IMR-90 (cell line): ENCODE measurements around the gene GUCA1C. TPM values are rescaled to one million over a fixed set of nuclear protein-coding genes. Genes with fewer than 3 reads are reported as not detected.

ENCODE experiments used
- ATAC-seq: fragments of 200-7000 bp; cut with Tn5 transposase; 2 replicates; pipeline ENCODE4 v1.9.1; 2020; ENCODE audit warnings: low read depth, mild to moderate bottlenecking, moderate library complexity
- BruUV-seq: library from RNA; stranded (reverse); fragments of 400-500 nt; replicated peaks from 2 replicates; lab custom pipeline; 2021; lab: Mats Ljungman, UMichigan
- CTCF ChIA-PET: fragments of 300-600 bp; formaldehyde crosslinking; extraction: SDS; loops from one replicate; lab custom pipeline; 2021; ENCODE audit warnings: antibody characterized with exemption; lab: Yijun Ruan, JAX
- POLR2A ChIA-PET: fragments of 300-600 bp; sonication (Branson Sonifier 250); formaldehyde crosslinking; loops from one replicate; lab custom pipeline; 2022; ENCODE audit warnings: antibody characterized with exemption; ENCODE audit not compliant: unreplicated experiment; lab: Charles Lee
- DNase-seq: peaks from one replicate; pipeline ENCODE4 v3.0.0; 2013
- H2AFZ ChIP-seq: replicated peaks from 2 replicates; pipeline ENCODE3; 2013; ENCODE audit warnings: low read length, mild to moderate bottlenecking; ENCODE audit not compliant: poor library complexity
- H2AK5ac ChIP-seq: 2 replicates; pipeline ENCODE4 v1.6.1; 2013; ENCODE audit warnings: low read depth, low read length, inconsistent platforms
- H2AK9ac ChIP-seq: replicated peaks from 2 replicates; pipeline ENCODE3; 2013; ENCODE audit warnings: mild to moderate bottlenecking, low read depth, low read length, moderate library complexity; ENCODE audit not compliant: poor library complexity
- H2BK120ac ChIP-seq: 2 replicates; pipeline ENCODE4 v1.6.1; 2013; ENCODE audit warnings: low read depth, low read length, inconsistent platforms
- H2BK15ac ChIP-seq: 3 replicates; pipeline ENCODE4 v1.6.1; 2013; ENCODE audit warnings: low read depth, low read length, inconsistent platforms
- H2BK20ac ChIP-seq: 2 replicates; pipeline ENCODE4 v1.6.1; 2013; ENCODE audit warnings: low read depth, mild to moderate bottlenecking, inconsistent platforms, low read length, moderate library complexity
- H2BK5ac ChIP-seq: 2 replicates; pipeline ENCODE4 v1.6.1; 2013; ENCODE audit warnings: mild to moderate bottlenecking, low read depth, low read length, inconsistent platforms; ENCODE audit not compliant: poor library complexity, severe bottlenecking
- H3K14ac ChIP-seq: replicated peaks from 2 replicates; pipeline ENCODE4 v1.6.1; 2013; ENCODE audit warnings: low read depth, low read length, inconsistent platforms
- H3K18ac ChIP-seq: 2 replicates; pipeline ENCODE4 v1.6.1; 2013; ENCODE audit warnings: low read depth, low read length, control low read depth
- H3K23ac ChIP-seq: 2 replicates; pipeline ENCODE4 v1.6.1; 2013; ENCODE audit warnings: low read depth, low read length, inconsistent platforms
- H3K27ac ChIP-seq: 2 replicates; pipeline ENCODE4 v1.5.1; 2013; ENCODE audit warnings: mild to moderate bottlenecking, control low read depth, low read length; ENCODE audit not compliant: insufficient read depth
- H3K27me3 ChIP-seq: 2 replicates; pipeline ENCODE4 v1.6.1; 2013; ENCODE audit warnings: low read length; ENCODE audit not compliant: control insufficient read depth, insufficient read depth
- H3K36me3 ChIP-seq: 2 replicates; pipeline ENCODE4 v1.6.1; 2013; ENCODE audit warnings: low read length, mixed read lengths; ENCODE audit not compliant: control insufficient read depth, insufficient read depth
- H3K4ac ChIP-seq: 2 replicates; pipeline ENCODE4 v1.6.1; 2013; ENCODE audit warnings: low read depth, low read length, inconsistent platforms
- H3K4me1 ChIP-seq: 2 replicates; pipeline ENCODE4 v1.6.1; 2013; ENCODE audit warnings: low read length, mixed read lengths; ENCODE audit not compliant: control insufficient read depth, insufficient read depth
- H3K4me2 ChIP-seq: 2 replicates; pipeline ENCODE4 v1.6.1; 2013; ENCODE audit warnings: low read depth, mild to moderate bottlenecking, control low read depth, low read length, moderate library complexity
- H3K4me3 ChIP-seq: 2 replicates; pipeline ENCODE4 v1.5.1; 2013; ENCODE audit warnings: low read depth, mild to moderate bottlenecking, control low read depth, low read length, moderate library complexity; ENCODE audit not compliant: insufficient read depth
- H3K56ac ChIP-seq: 2 replicates; pipeline ENCODE4 v1.6.1; 2013; ENCODE audit warnings: low read length, inconsistent platforms; ENCODE audit not compliant: insufficient read depth; ENCODE audit errors: extremely low read depth
- H3K79me1 ChIP-seq, 2 experiments: 2 replicates each; pipeline ENCODE4 v1.6.1; 2013; ENCODE audit warnings: low read length in 2 of 2, inconsistent platforms in 1 of 2, low read depth in 1 of 2
- H3K9ac ChIP-seq: 2 replicates; pipeline ENCODE4 v1.6.1; 2013; ENCODE audit warnings: low read depth, low read length, control low read depth
- H3K9me1 ChIP-seq: 2 replicates; pipeline ENCODE4 v1.6.1; 2013; ENCODE audit warnings: low read length, inconsistent platforms; ENCODE audit not compliant: insufficient read depth
- H3K9me3 ChIP-seq: 2 replicates; pipeline ENCODE4 v1.6.1; 2013; ENCODE audit warnings: low read length; ENCODE audit not compliant: control insufficient read depth, insufficient read depth
- H4K20me1 ChIP-seq: 2 replicates; pipeline ENCODE4 v1.6.1; 2013; ENCODE audit warnings: low read length, inconsistent platforms; ENCODE audit not compliant: insufficient read depth
- H4K5ac ChIP-seq: 2 replicates; pipeline ENCODE4 v1.6.1; 2013; ENCODE audit warnings: mild to moderate bottlenecking, low read depth, low read length, control low read depth
- H4K8ac ChIP-seq, 2 experiments: 2 replicates each; pipeline ENCODE4 v1.6.1; 2013; ENCODE audit warnings: low read depth in 2 of 2, low read length in 2 of 2, control low read depth in 1 of 2, inconsistent platforms in 1 of 2
- H4K91ac ChIP-seq: 2 replicates; pipeline ENCODE4 v1.6.1; 2013; ENCODE audit warnings: low read depth, low read length, inconsistent platforms; ENCODE audit not compliant: insufficient read depth
- BHLHE40 ChIP-seq: fragments of 150-350 bp; IDR thresholded peaks from 2 replicates; pipeline ENCODE4 v1.6.1; 2016; ENCODE audit warnings: mild to moderate bottlenecking, low read depth, low read length
- CEBPB ChIP-seq: IDR thresholded peaks from 2 replicates; pipeline ENCODE4 v1.6.1; 2012; ENCODE audit warnings: low read depth, low read length, improper control_type of control experiment
- CHD1 ChIP-seq: IDR thresholded peaks from 2 replicates; pipeline ENCODE4 v1.6.1; 2012; ENCODE audit warnings: low read depth, low read length, improper control_type of control experiment
- FOS ChIP-seq: fragments of 150-350 bp; IDR thresholded peaks from 2 replicates; pipeline ENCODE4 v1.6.1; 2016; ENCODE audit warnings: low read depth, low read length
- MAFK ChIP-seq: IDR thresholded peaks from 2 replicates; pipeline ENCODE4 v1.6.1; 2012; ENCODE audit warnings: low read depth, low read length, improper control_type of control experiment
- MAZ ChIP-seq: IDR thresholded peaks from 2 replicates; pipeline ENCODE4 v1.6.1; 2012; ENCODE audit warnings: low read depth, mild to moderate bottlenecking, low read length, improper control_type of control experiment, moderate library complexity, borderline replicate concordance
- MXI1 ChIP-seq: IDR thresholded peaks from 2 replicates; pipeline ENCODE4 v1.6.1; 2012; ENCODE audit warnings: low read depth, mild to moderate bottlenecking, low read length, moderate library complexity, borderline replicate concordance
- NFE2L2 ChIP-seq: fragments of 150-350 bp; IDR thresholded peaks from 2 replicates; pipeline ENCODE4 v1.6.1; 2016; ENCODE audit warnings: low read depth, mild to moderate bottlenecking, low read length
- POLR2A ChIP-seq: IDR thresholded peaks from 2 replicates; pipeline ENCODE4 v1.6.1; 2012; ENCODE audit warnings: mild to moderate bottlenecking, low read depth, low read length
- RAD21 ChIP-seq: IDR thresholded peaks from 2 replicates; pipeline ENCODE4 v1.6.1; 2012; ENCODE audit warnings: low read length, improper control_type of control experiment
- RCOR1 ChIP-seq: IDR thresholded peaks from 2 replicates; pipeline ENCODE4 v1.6.1; 2012; ENCODE audit warnings: mild to moderate bottlenecking, low read length, improper control_type of control experiment; ENCODE audit not compliant: insufficient replicate concordance
- RFX5 ChIP-seq: IDR thresholded peaks from 2 replicates; pipeline ENCODE4 v1.8.0; 2012; ENCODE audit warnings: low read depth, mild to moderate bottlenecking, low read length, moderate library complexity
- SMC3 ChIP-seq: fragments of 150-350 bp; IDR thresholded peaks from 2 replicates; pipeline ENCODE4 v1.6.1; 2016; ENCODE audit warnings: low read depth, mild to moderate bottlenecking, antibody characterized with exemption, low read length, moderate library complexity
- WGBS, 2 experiments: methylation state at CpG; one replicate each; pipeline versions ENCODE4 v1.1.5 to v1.1.7; 2013; ENCODE audit warnings: missing lambda C conversion rate in 2 of 2; ENCODE audit not compliant: insufficient read length in 1 of 2; ENCODE audit errors: extremely low coverage in 2 of 2; 5-methylcytosine and 5-hydroxymethylcytosine counted together
- dilution Hi-C: fragments of 300-500 bp; cut with HindIII; formaldehyde crosslinking; loops from one replicate; pipeline ENCODE4 v1.14.3; 2018; ENCODE audit warnings: low sequenced_read_pairs; ENCODE audit not compliant: unreplicated experiment
- in situ Hi-C: fragments of 300-500 bp; cut with MboI; formaldehyde crosslinking; loops from 3 replicates; pipeline ENCODE4 v1.14.3; 2019; ENCODE audit warnings: low sequenced_read_pairs, inconsistent platforms, mixed read lengths
- intact Hi-C: fragments of 100-400 bp; cut with micrococcal nuclease; formaldehyde crosslinking; loops from 2 replicates; pipeline ENCODE4 v1.10.0; 2022
- polyA plus RNA-seq, 3 experiments: library from polyadenylated mRNA; depleted of rRNA; stranded (reverse); fragments of >200 nt; gene quantifications; 2 replicates each; pipeline ENCODE4 v1.2.3, GENCODE V29; 2012; ENCODE audit warnings: low replicate concordance in 1 of 3
- total RNA-seq: library from RNA; depleted of rRNA; stranded (reverse); fragments of >200 nt; gene quantifications from 2 replicates; pipeline ENCODE4 v1.2.3, GENCODE V29; 2012
- TF ChIP-seq, protein P1 (sequence below): fragments of 150-350 bp; IDR thresholded peaks from 2 replicates; pipeline ENCODE4 v1.6.1; 2017; ENCODE audit warnings: mild to moderate bottlenecking, antibody characterized with exemption, low read length, low read depth
- TF ChIP-seq, protein P2 (sequence below): conservative IDR thresholded peaks from 2 replicates; pipeline ENCODE4 v1.5.1; 2012; ENCODE audit warnings: mild to moderate bottlenecking, low read depth, low read length, improper control_type of control experiment
- TF ChIP-seq, protein P3 (sequence below): fragments of 150-350 bp; IDR thresholded peaks from 2 replicates; pipeline ENCODE4 v1.6.1; 2016; ENCODE audit warnings: low read depth, mild to moderate bottlenecking, low read length, moderate library complexity, borderline replicate concordance

The GUCA1C gene
- total and polyA plus RNA-seq, 2 of the 4 experiments (the other 2 are of a cell fraction) = not detected

DNA sequence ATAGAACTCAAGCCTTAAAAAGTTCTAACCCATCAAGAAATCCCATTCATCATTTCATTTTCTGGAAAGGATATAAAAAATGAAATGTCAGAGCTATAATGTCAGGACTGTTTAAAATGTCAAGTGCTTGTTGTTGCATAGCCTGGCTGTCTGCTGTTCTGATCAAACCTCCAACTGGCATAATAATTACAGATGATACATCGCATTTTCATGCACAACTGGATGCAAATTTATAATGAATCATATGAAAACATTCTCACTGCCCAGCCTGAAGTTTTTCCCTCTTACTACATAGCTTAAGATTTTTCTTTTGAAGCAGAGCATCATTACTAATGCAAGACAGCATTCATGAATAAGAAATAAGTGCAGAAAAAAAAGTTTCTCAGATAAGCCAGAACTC lies 46.5 kb downstream of the GUCA1C start:
- H2BK15ac ChIP-seq = no peak overlapping the region
- no peak overlapping the region for H3K4me3 ChIP-seq
- H2BK5ac ChIP-seq = no peak overlapping the region
- H3K79me1 ChIP-seq = no peaks in the 10 kb centered on the region
- no peaks in the 10 kb centered on the region for H3K9me1 ChIP-seq
- H3K14ac ChIP-seq = no peak overlapping the region
- no peak overlapping the region for H4K8ac ChIP-seq
- H2BK120ac ChIP-seq = no peak overlapping the region
- H3K27ac ChIP-seq = no peak overlapping the region
- no peak overlapping the region for H3K23ac ChIP-seq
- no peak overlapping the region for H3K9ac ChIP-seq
- H2BK20ac ChIP-seq = no peak overlapping the region
- dilution Hi-C loops (no loop called here), in situ Hi-C loops (no loop called here), intact Hi-C loops (no loop called here)
- peak; percentile 3 for DNase-seq
- H3K36me3 ChIP-seq = no peaks in the 10 kb centered on the region
- no peak overlapping the region for H3K18ac ChIP-seq
- H3K27me3 ChIP-seq = no peaks in the 10 kb centered on the region
- H3K9me3 ChIP-seq = no peaks in the 10 kb centered on the region
- CTCF ChIA-PET = interaction anchor here (2.5 kb wide), 1 partner anchor 8 kb away, joined by 8 read pairs; no protein-coding TSS in a partner anchor
- POLR2A ChIA-PET = no interaction called here
- WGBS, 2 experiments = no CpG with 5 or more reads among the region's 1 CpG
- TF ChIP-seq, protein P1, sequence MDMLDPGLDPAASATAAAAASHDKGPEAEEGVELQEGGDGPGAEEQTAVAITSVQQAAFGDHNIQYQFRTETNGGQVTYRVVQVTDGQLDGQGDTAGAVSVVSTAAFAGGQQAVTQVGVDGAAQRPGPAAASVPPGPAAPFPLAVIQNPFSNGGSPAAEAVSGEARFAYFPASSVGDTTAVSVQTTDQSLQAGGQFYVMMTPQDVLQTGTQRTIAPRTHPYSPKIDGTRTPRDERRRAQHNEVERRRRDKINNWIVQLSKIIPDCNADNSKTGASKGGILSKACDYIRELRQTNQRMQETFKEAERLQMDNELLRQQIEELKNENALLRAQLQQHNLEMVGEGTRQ = no peak
- TF ChIP-seq BHLHE40 (no peak), CHD1 (no peak), CEBPB (no peak), POLR2A (no peak), RAD21 (no peak), FOS (no peak), MXI1 (no peak), MAZ (no peak), RCOR1 (no peak), RFX5 (no peak), MAFK (no peak), SMC3 (no peak), NFE2L2 (no peak)
- TF ChIP-seq, protein P2, sequence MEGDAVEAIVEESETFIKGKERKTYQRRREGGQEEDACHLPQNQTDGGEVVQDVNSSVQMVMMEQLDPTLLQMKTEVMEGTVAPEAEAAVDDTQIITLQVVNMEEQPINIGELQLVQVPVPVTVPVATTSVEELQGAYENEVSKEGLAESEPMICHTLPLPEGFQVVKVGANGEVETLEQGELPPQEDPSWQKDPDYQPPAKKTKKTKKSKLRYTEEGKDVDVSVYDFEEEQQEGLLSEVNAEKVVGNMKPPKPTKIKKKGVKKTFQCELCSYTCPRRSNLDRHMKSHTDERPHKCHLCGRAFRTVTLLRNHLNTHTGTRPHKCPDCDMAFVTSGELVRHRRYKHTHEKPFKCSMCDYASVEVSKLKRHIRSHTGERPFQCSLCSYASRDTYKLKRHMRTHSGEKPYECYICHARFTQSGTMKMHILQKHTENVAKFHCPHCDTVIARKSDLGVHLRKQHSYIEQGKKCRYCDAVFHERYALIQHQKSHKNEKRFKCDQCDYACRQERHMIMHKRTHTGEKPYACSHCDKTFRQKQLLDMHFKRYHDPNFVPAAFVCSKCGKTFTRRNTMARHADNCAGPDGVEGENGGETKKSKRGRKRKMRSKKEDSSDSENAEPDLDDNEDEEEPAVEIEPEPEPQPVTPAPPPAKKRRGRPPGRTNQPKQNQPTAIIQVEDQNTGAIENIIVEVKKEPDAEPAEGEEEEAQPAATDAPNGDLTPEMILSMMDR = no peak
- TF ChIP-seq, protein P3, sequence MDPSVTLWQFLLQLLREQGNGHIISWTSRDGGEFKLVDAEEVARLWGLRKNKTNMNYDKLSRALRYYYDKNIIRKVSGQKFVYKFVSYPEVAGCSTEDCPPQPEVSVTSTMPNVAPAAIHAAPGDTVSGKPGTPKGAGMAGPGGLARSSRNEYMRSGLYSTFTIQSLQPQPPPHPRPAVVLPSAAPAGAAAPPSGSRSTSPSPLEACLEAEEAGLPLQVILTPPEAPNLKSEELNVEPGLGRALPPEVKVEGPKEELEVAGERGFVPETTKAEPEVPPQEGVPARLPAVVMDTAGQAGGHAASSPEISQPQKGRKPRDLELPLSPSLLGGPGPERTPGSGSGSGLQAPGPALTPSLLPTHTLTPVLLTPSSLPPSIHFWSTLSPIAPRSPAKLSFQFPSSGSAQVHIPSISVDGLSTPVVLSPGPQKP = no peak
- peak; percentile 37 for ATAC-seq
- no peak overlapping the region for H3K4ac ChIP-seq
- no TSS peak for BruUV-seq
- H3K56ac ChIP-seq = no peak overlapping the region
- no peak overlapping the region for H2AK9ac ChIP-seq
- no peak overlapping the region for H3K4me2 ChIP-seq
- H2AFZ ChIP-seq = no peak overlapping the region
- H2AK5ac ChIP-seq = no peak overlapping the region
- H4K91ac ChIP-seq = no peak overlapping the region
- no peaks in the 10 kb centered on the region for H3K4me1 ChIP-seq
- no peaks in the 10 kb centered on the region for H4K20me1 ChIP-seq
- no peak overlapping the region for H4K5ac ChIP-seq
